HCT116 (cell line): Measurements from ENCODE around the gene PCDHA9. TPM values are rescaled to one million over a fixed set of nuclear protein-coding genes. Genes with fewer than 3 reads are reported as not detected.

Source experiments
- ATAC-seq: fragments of 200-7000 bp; cut with Tn5 transposase; 2 replicates; pipeline ENCODE4 v1.9.1; 2020; ENCODE audit warnings: mild to moderate bottlenecking, moderate library complexity
- BruUV-seq: library from RNA; stranded (reverse); fragments of 400-500 nt; replicated peaks from 2 replicates; lab custom pipeline; 2021; lab: Mats Ljungman, UMichigan
- CTCF ChIA-PET: fragments of 300-600 bp; sonication (Branson Sonifier 250); formaldehyde crosslinking; loops from one replicate; lab custom pipeline; 2021; ENCODE audit warnings: antibody characterized with exemption; lab: Charles Lee
- POLR2A ChIA-PET: fragments of 300-600, 350-600 bp; sonication (Branson Sonifier 250); formaldehyde crosslinking; loops from one replicate; lab custom pipeline; 2021; ENCODE audit warnings: antibody characterized with exemption; lab: Charles Lee
- RAD21 ChIA-PET, 2 experiments: fragments of 300-600 bp; sonication (Branson Sonifier 250); formaldehyde crosslinking; loops; one replicate each; lab custom pipeline; 2023; ENCODE audit warnings: low total read pairs in 2 of 2; ENCODE audit not compliant: uncharacterized antibody in 2 of 2, unreplicated experiment in 2 of 2, low non-redundant PET in 1 of 2; lab: Charles Lee
- DNase-seq: peaks from one replicate; pipeline ENCODE4 v3.0.0-alpha.2; 2010; ENCODE audit warnings: low read depth, low spot score
- H2AFZ ChIP-seq: fragments of 200-600 bp; shearing (Covaris generic), sonication (generic); 2 replicates; pipeline ENCODE4 v1.6.1; 2017; ENCODE audit warnings: low read depth, mixed run types, mixed read lengths, antibody characterized with exemption, low read length; ENCODE audit not compliant: poor library complexity, severe bottlenecking
- H3K27ac ChIP-seq: 2 replicates; pipeline ENCODE4 v1.5.1; 2012; ENCODE audit warnings: low read depth, low read length
- H3K27me3 ChIP-seq: fragments of 200-600 bp; sonication (generic); 2 replicates; pipeline ENCODE4 v1.6.1; 2016; ENCODE audit warnings: mixed run types, low read length, mixed read lengths; ENCODE audit not compliant: insufficient read depth
- H3K36me3 ChIP-seq, 2 experiments: fragments of 200-500 bp in 1 of 2; fragments of 200-600 bp in 1 of 2; sonication (Bioruptor generic) in 1 of 2; sonication (generic) in 1 of 2; 2 replicates each; pipeline versions ENCODE4 v1.5.1 to v1.6.1; 2014 to 2016; ENCODE audit warnings: low read length in 2 of 2, inconsistent platforms in 1 of 2, mixed read lengths in 1 of 2, mixed run types in 1 of 2; ENCODE audit not compliant: insufficient read depth in 2 of 2, control insufficient read depth in 1 of 2
- H3K4me1 ChIP-seq, 2 experiments: fragments of 200-600 bp in 1 of 2; sonication (generic) in 1 of 2; 2 replicates each; pipeline versions ENCODE4 v1.5.1 to v1.6.1; 2012 to 2017; ENCODE audit warnings: low read length in 2 of 2, inconsistent platforms in 1 of 2, mild to moderate bottlenecking in 1 of 2, mixed read lengths in 1 of 2, mixed run types in 1 of 2, moderate library complexity in 1 of 2; ENCODE audit not compliant: insufficient read depth in 2 of 2, control insufficient read depth in 1 of 2
- H3K4me2 ChIP-seq: fragments of 200-600 bp; sonication (generic); 2 replicates; pipeline ENCODE4 v1.6.1; 2017; ENCODE audit warnings: mixed run types, low read length, mixed read lengths
- H3K4me3 ChIP-seq, 2 experiments: fragments of 200-600 bp in 1 of 2; sonication (generic) in 1 of 2; replicated peaks in 1 of 2; 2 replicates each; pipeline ENCODE4 v1.5.1; 2011 to 2016; ENCODE audit warnings: low read length in 2 of 2, control low read depth in 1 of 2, low read depth in 1 of 2, mild to moderate bottlenecking in 1 of 2, mixed read lengths in 1 of 2, mixed run types in 1 of 2
- H3K79me2 ChIP-seq: fragments of 200-600 bp; sonication (generic); 2 replicates; pipeline ENCODE4 v1.6.1; 2017; ENCODE audit warnings: mild to moderate bottlenecking, mixed run types, low read length, moderate library complexity, mixed read lengths; ENCODE audit not compliant: insufficient read depth
- H3K9ac ChIP-seq: fragments of 200-600 bp; sonication (generic); 2 replicates; pipeline ENCODE4 v1.6.1; 2016; ENCODE audit warnings: low read length, mixed read lengths
- H3K9me2 ChIP-seq: fragments of 200-600 bp; sonication (generic), shearing (Covaris generic); 2 replicates; pipeline ENCODE4 v1.6.1; 2017; ENCODE audit warnings: mixed run types, mild to moderate bottlenecking, moderate library complexity; ENCODE audit not compliant: insufficient read depth
- H3K9me3 ChIP-seq, 2 experiments: fragments of 200-500 bp in 1 of 2; fragments of 200-600 bp in 1 of 2; sonication (Bioruptor generic) in 1 of 2; sonication (generic) in 1 of 2; 2 replicates each; pipeline ENCODE4 v1.6.1; 2014 to 2017; ENCODE audit warnings: low read length in 2 of 2, mixed read lengths in 2 of 2, inconsistent platforms in 1 of 2, low read depth in 1 of 2, mild to moderate bottlenecking in 1 of 2, mixed run types in 1 of 2, moderate library complexity in 1 of 2; ENCODE audit not compliant: control insufficient read depth in 1 of 2, insufficient read depth in 1 of 2
- H4K20me1 ChIP-seq: fragments of 200-600 bp; sonication (generic), shearing (Covaris generic); 2 replicates; pipeline ENCODE4 v1.6.1; 2017; ENCODE audit warnings: mixed run types, mild to moderate bottlenecking, moderate library complexity; ENCODE audit not compliant: insufficient read depth
- CBX3 ChIP-seq: IDR thresholded peaks from 2 replicates; pipeline ENCODE4 v1.6.1; 2012; ENCODE audit warnings: low read depth
- CEBPB ChIP-seq: IDR thresholded peaks from 2 replicates; pipeline ENCODE4 v1.6.1; 2012; ENCODE audit warnings: low read depth
- EGR1 ChIP-seq: IDR thresholded peaks from 2 replicates; pipeline ENCODE4 v1.6.1; 2012; ENCODE audit warnings: low read depth
- ELF1 ChIP-seq: IDR thresholded peaks from 2 replicates; pipeline ENCODE4 v1.6.1; 2012; ENCODE audit warnings: low read depth, borderline replicate concordance
- EZH2phosphoT487 ChIP-seq: fragments of 200-600 bp; IDR thresholded peaks from 2 replicates; pipeline ENCODE4 v1.6.1; 2018; ENCODE audit warnings: antibody characterized with exemption, borderline replicate concordance
- FOSL1 ChIP-seq: IDR thresholded peaks from 2 replicates; pipeline ENCODE4 v1.6.1; 2012; ENCODE audit warnings: low read depth
- JUND ChIP-seq: IDR thresholded peaks from 2 replicates; pipeline ENCODE4 v1.6.1; 2012
- POLR2A ChIP-seq: IDR thresholded peaks from 2 replicates; pipeline ENCODE4 v1.7.0; 2011; ENCODE audit warnings: borderline replicate concordance; ENCODE audit not compliant: insufficient read depth, insufficient read length; ENCODE audit errors: extremely low read depth
- RAD21 ChIP-seq: IDR thresholded peaks from 2 replicates; pipeline ENCODE4 v1.6.1; 2012; ENCODE audit warnings: low read depth, mild to moderate bottlenecking
- TCF7L2 ChIP-seq: IDR thresholded peaks from 2 replicates; pipeline ENCODE4 v1.7.0; 2011; ENCODE audit warnings: borderline replicate concordance, inconsistent platforms; ENCODE audit not compliant: insufficient read depth, insufficient read length; ENCODE audit errors: extremely low read depth
- YY1 ChIP-seq: IDR thresholded peaks from 2 replicates; pipeline ENCODE4 v1.6.1; 2011; ENCODE audit warnings: low read length, low read depth, moderate library complexity, mild to moderate bottlenecking; ENCODE audit not compliant: insufficient replicate concordance; ENCODE audit errors: extremely low read depth
- ZFX ChIP-seq: fragments of 450-650 bp; IDR thresholded peaks from 2 replicates; pipeline ENCODE4 v1.6.1; 2017
- intact Hi-C: fragments of 100-400 bp; cut with micrococcal nuclease; formaldehyde crosslinking; loops from 2 replicates; pipeline ENCODE4 v1.10.0; 2022
- total RNA-seq: library from RNA; stranded (reverse); gene quantifications from one replicate; pipeline ENCODE4 v1.2.1, GENCODE V29; 2021; ENCODE audit not compliant: unreplicated experiment
- TF ChIP-seq, protein P1 (sequence below): IDR thresholded peaks from 2 replicates; pipeline ENCODE4 v1.6.1; 2012; ENCODE audit warnings: low read depth
- TF ChIP-seq, protein P2 (sequence below): IDR thresholded peaks from 2 replicates; pipeline ENCODE4 v1.6.1; 2012
- TF ChIP-seq, protein P3 (sequence below): IDR thresholded peaks from 2 replicates; pipeline ENCODE4 v1.6.1; 2011; ENCODE audit warnings: mild to moderate bottlenecking, low read length, moderate library complexity; ENCODE audit not compliant: insufficient replicate concordance; ENCODE audit errors: extremely low read depth
- TF ChIP-seq, protein P4 (sequence below), 3 experiments: fragments of 200-600 bp in 1 of 3; sonication (generic) in 1 of 3; IDR thresholded peaks in 2 of 3; conservative IDR thresholded peaks in 1 of 3; 2 replicates each; pipeline ENCODE4 v1.5.1; 2012 to 2017; ENCODE audit warnings: low read depth in 2 of 3, low read length in 2 of 3, antibody characterized with exemption in 1 of 3, borderline replicate concordance in 1 of 3, control low read depth in 1 of 3, mild to moderate bottlenecking in 1 of 3, mixed read lengths in 1 of 3, mixed run types in 1 of 3, moderate library complexity in 1 of 3; ENCODE audit not compliant: insufficient read depth in 1 of 3

The PCDHA9 gene
- total RNA-seq, 1 experiment from 2014 or later, result not detected

DNA sequence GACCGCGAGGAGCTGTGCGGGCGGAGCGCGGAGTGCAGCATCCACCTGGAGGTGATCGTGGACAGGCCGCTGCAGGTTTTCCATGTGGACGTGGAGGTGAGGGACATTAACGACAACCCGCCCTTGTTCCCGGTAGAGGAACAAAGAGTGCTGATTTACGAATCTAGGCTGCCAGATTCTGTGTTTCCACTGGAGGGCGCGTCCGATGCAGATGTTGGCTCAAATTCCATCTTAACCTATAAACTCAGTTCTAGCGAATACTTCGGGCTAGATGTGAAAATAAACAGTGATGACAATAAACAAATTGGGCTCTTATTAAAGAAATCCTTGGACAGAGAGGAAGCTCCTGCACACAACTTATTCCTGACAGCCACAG, 19.8 kb upstream of the PCDHA9 start:
- Histone ChIP-seq H4K20me1 (no peaks in the 10 kb centered on the region), H3K4me3 (no peak overlapping the region), H3K79me2 (no peaks in the 10 kb centered on the region), H3K27me3 (no peaks in the 10 kb centered on the region), H3K9me3 (no peaks in the 10 kb centered on the region), H3K27ac (no peak overlapping the region), H2AFZ (no peak overlapping the region), H3K36me3 (no peaks in the 10 kb centered on the region), H3K4me2 (no peak overlapping the region), H3K4me1 (no peaks in the 10 kb centered on the region), H3K9ac (no peak overlapping the region), H3K9me2 (no peaks in the 10 kb centered on the region; the same call in 1 of the 2 replicates)
- DNase-seq (no peak), ATAC-seq (no peak)
- TF ChIP-seq, protein P1, sequence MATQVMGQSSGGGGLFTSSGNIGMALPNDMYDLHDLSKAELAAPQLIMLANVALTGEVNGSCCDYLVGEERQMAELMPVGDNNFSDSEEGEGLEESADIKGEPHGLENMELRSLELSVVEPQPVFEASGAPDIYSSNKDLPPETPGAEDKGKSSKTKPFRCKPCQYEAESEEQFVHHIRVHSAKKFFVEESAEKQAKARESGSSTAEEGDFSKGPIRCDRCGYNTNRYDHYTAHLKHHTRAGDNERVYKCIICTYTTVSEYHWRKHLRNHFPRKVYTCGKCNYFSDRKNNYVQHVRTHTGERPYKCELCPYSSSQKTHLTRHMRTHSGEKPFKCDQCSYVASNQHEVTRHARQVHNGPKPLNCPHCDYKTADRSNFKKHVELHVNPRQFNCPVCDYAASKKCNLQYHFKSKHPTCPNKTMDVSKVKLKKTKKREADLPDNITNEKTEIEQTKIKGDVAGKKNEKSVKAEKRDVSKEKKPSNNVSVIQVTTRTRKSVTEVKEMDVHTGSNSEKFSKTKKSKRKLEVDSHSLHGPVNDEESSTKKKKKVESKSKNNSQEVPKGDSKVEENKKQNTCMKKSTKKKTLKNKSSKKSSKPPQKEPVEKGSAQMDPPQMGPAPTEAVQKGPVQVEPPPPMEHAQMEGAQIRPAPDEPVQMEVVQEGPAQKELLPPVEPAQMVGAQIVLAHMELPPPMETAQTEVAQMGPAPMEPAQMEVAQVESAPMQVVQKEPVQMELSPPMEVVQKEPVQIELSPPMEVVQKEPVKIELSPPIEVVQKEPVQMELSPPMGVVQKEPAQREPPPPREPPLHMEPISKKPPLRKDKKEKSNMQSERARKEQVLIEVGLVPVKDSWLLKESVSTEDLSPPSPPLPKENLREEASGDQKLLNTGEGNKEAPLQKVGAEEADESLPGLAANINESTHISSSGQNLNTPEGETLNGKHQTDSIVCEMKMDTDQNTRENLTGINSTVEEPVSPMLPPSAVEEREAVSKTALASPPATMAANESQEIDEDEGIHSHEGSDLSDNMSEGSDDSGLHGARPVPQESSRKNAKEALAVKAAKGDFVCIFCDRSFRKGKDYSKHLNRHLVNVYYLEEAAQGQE, result no peak
- TF ChIP-seq TCF7L2 (no peak), EGR1 (no peak), ZFX (no peak), CBX3 (no peak), POLR2A (no peak), JUND (no peak), EZH2phosphoT487 (no peak), CEBPB (no peak), RAD21 (no peak), FOSL1 (no peak), YY1 (no peak), ELF1 (no peak)
- TF ChIP-seq, protein P2, sequence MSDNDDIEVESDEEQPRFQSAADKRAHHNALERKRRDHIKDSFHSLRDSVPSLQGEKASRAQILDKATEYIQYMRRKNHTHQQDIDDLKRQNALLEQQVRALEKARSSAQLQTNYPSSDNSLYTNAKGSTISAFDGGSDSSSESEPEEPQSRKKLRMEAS, result no peak
- TF ChIP-seq, protein P3, sequence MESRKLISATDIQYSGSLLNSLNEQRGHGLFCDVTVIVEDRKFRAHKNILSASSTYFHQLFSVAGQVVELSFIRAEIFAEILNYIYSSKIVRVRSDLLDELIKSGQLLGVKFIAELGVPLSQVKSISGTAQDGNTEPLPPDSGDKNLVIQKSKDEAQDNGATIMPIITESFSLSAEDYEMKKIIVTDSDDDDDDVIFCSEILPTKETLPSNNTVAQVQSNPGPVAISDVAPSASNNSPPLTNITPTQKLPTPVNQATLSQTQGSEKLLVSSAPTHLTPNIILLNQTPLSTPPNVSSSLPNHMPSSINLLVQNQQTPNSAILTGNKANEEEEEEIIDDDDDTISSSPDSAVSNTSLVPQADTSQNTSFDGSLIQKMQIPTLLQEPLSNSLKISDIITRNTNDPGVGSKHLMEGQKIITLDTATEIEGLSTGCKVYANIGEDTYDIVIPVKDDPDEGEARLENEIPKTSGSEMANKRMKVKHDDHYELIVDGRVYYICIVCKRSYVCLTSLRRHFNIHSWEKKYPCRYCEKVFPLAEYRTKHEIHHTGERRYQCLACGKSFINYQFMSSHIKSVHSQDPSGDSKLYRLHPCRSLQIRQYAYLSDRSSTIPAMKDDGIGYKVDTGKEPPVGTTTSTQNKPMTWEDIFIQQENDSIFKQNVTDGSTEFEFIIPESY, result no peak
- TF ChIP-seq, protein P4, sequence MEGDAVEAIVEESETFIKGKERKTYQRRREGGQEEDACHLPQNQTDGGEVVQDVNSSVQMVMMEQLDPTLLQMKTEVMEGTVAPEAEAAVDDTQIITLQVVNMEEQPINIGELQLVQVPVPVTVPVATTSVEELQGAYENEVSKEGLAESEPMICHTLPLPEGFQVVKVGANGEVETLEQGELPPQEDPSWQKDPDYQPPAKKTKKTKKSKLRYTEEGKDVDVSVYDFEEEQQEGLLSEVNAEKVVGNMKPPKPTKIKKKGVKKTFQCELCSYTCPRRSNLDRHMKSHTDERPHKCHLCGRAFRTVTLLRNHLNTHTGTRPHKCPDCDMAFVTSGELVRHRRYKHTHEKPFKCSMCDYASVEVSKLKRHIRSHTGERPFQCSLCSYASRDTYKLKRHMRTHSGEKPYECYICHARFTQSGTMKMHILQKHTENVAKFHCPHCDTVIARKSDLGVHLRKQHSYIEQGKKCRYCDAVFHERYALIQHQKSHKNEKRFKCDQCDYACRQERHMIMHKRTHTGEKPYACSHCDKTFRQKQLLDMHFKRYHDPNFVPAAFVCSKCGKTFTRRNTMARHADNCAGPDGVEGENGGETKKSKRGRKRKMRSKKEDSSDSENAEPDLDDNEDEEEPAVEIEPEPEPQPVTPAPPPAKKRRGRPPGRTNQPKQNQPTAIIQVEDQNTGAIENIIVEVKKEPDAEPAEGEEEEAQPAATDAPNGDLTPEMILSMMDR (IDR thresholded peaks at IDR 0.05 in 2 of 3, conservative IDR thresholded peaks at IDR 0.05 in 1 of 3; ENCODE audit: borderline replicate concordance in 1 of 3, insufficient read depth in 1 of 3, low read depth in 2 of 3, low read length in 2 of 3), result no peak
- no TSS peak for BruUV-seq
- POLR2A ChIA-PET, result no interaction called here
- intact Hi-C loops, result no loop called here
- RAD21 ChIA-PET, result no interaction called here
- CTCF ChIA-PET, result no interaction called here
